ENCODE results near the gene ENO3.

DNA sequence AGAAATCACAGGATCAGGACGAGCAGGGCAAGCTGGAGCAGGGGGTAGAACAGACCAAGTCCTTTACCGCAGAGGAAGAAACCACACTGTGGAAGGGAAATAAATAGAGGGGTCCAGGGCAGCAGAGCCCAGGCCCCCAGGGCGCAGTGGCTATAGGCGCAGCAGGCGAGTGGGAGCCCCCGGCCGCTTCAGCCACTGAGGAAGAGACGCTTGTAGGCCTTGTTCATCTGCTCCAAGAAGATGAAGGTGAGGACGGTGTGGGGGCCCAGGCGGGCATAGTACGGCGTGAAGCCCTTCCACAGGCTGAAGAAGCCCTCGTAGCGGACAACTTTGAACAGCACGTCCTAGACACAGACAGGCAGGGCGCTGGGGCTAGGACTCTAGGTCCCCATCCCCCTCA, 13.4 kb upstream of the ENO3 start:
- TF ChIP-seq, protein P1, sequence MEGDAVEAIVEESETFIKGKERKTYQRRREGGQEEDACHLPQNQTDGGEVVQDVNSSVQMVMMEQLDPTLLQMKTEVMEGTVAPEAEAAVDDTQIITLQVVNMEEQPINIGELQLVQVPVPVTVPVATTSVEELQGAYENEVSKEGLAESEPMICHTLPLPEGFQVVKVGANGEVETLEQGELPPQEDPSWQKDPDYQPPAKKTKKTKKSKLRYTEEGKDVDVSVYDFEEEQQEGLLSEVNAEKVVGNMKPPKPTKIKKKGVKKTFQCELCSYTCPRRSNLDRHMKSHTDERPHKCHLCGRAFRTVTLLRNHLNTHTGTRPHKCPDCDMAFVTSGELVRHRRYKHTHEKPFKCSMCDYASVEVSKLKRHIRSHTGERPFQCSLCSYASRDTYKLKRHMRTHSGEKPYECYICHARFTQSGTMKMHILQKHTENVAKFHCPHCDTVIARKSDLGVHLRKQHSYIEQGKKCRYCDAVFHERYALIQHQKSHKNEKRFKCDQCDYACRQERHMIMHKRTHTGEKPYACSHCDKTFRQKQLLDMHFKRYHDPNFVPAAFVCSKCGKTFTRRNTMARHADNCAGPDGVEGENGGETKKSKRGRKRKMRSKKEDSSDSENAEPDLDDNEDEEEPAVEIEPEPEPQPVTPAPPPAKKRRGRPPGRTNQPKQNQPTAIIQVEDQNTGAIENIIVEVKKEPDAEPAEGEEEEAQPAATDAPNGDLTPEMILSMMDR (IDR thresholded peaks at IDR 0.05): no peak
- TF ChIP-seq ZFX (IDR thresholded peaks at IDR 0.05; ENCODE audit: borderline replicate concordance): no peak

Measured in 22Rv1 (cell line).